HepG2 (cell line): ENCODE data around the gene RAC2. TPM values are rescaled to one million over a fixed set of nuclear protein-coding genes. Genes with fewer than 3 reads are reported as not detected.

Experiments used
- GTF2F1 ChIP-seq: fragments of 150-350 bp; IDR thresholded peaks from 2 replicates; pipeline ENCODE4 v1.6.1; 2014; ENCODE audit warnings: low read length
- GZF1 ChIP-seq: sonication (generic); formaldehyde crosslinking; IDR thresholded peaks from 2 replicates; pipeline ENCODE4 v1.5.1; 2020; ENCODE audit warnings: mild to moderate bottlenecking, missing genetic modification reagents
- POLR2AphosphoS5 ChIP-seq: IDR thresholded peaks from 2 replicates; pipeline ENCODE4 v1.6.1; 2012; ENCODE audit warnings: low read depth, low read length
- RXRB ChIP-seq: IDR thresholded peaks from 2 replicates; pipeline ENCODE4 v1.6.1; 2016; ENCODE audit warnings: borderline replicate concordance, missing genetic modification reagents, missing compliant biosample characterization
- SNAI1 ChIP-seq: sonication (generic); formaldehyde crosslinking; IDR thresholded peaks from 2 replicates; pipeline ENCODE4 v1.5.0; 2020; ENCODE audit warnings: mild to moderate bottlenecking, missing genetic modification reagents, borderline replicate concordance
- ZNF235 ChIP-seq: sonication (generic); formaldehyde crosslinking; IDR thresholded peaks from 2 replicates; pipeline ENCODE4 v1.8.1; 2023; ENCODE audit warnings: mild to moderate bottlenecking, missing genetic modification reagents, borderline replicate concordance
- ZNF496 ChIP-seq: sonication (generic); formaldehyde crosslinking; IDR thresholded peaks from 2 replicates; pipeline ENCODE4 v1.8.1; 2023; ENCODE audit warnings: mild to moderate bottlenecking, moderate library complexity, missing genetic modification reagents; ENCODE audit not compliant: insufficient replicate concordance
- ZNF709 ChIP-seq: sonication (generic); formaldehyde crosslinking; IDR thresholded peaks from 2 replicates; pipeline ENCODE4 v1.5.0; 2020; ENCODE audit warnings: mild to moderate bottlenecking, missing genetic modification reagents
- ZSCAN9 ChIP-seq: IDR thresholded peaks from 2 replicates; pipeline ENCODE4 v1.6.1; 2016; ENCODE audit warnings: borderline replicate concordance
- polyA plus RNA-seq, 8 experiments: library from polyadenylated mRNA; depleted of rRNA in 3 of 8; stranded (reverse) in 7 of 8; unstranded in 1 of 8; fragments of >200 nt; fragmentation: Illumina TruSeq in 4 of 8; extraction: Trizol in 4 of 8; gene quantifications; 2 replicates each; pipeline versions ENCODE4 v1.2.1 to v1.2.3, GENCODE V29; 2011 to 2016; ENCODE audit warnings: low read depth in 4 of 8, missing spikeins in 1 of 8, mixed read lengths in 1 of 8; ENCODE audit not compliant: insufficient read depth in 1 of 8
- total RNA-seq, 5 experiments: library from RNA; depleted of rRNA; stranded (reverse); fragments of >200 nt; fragmentation: Illumina TruSeq; extraction: Trizol; gene quantifications; 2 replicates each; pipeline ENCODE4 v1.2.3, GENCODE V29; 2016; ENCODE audit warnings: low read depth in 1 of 5
- TF ChIP-seq, protein P1 (sequence below): sonication (generic); formaldehyde crosslinking; IDR thresholded peaks from 2 replicates; pipeline ENCODE4 v1.5.0; 2020; ENCODE audit warnings: missing genetic modification reagents
- TF ChIP-seq, protein P2 (sequence below): sonication (generic); formaldehyde crosslinking; IDR thresholded peaks from 2 replicates; pipeline ENCODE4 v1.4.0; 2020; ENCODE audit warnings: missing genetic modification reagents
- TF ChIP-seq, protein P3 (sequence below): sonication (generic); formaldehyde crosslinking; IDR thresholded peaks from 2 replicates; pipeline ENCODE4 v1.5.0; 2020; ENCODE audit warnings: mild to moderate bottlenecking, missing genetic modification reagents, borderline replicate concordance
- TF ChIP-seq, protein P4 (sequence below): sonication (generic); formaldehyde crosslinking; IDR thresholded peaks from 2 replicates; pipeline ENCODE4 v1.5.0; 2020; ENCODE audit warnings: mild to moderate bottlenecking, missing genetic modification reagents, borderline replicate concordance
- TF ChIP-seq, protein P5 (sequence below): sonication (generic); formaldehyde crosslinking; IDR thresholded peaks from 2 replicates; pipeline ENCODE4 v1.4.0; 2020; ENCODE audit warnings: missing genetic modification reagents, low read depth, mild to moderate bottlenecking, borderline replicate concordance
- TF ChIP-seq, protein P6 (sequence below): sonication (generic); formaldehyde crosslinking; IDR thresholded peaks from 2 replicates; pipeline ENCODE4 v1.5.1; 2020; ENCODE audit warnings: mild to moderate bottlenecking, missing genetic modification reagents, moderate library complexity

RAC2 gene
- total and polyA plus RNA-seq, 2 of the 13 experiments (the other 11 are each of a cell fraction or from before 2014, with no cell fraction given) = 0.73 TPM; not detected in 1

DNA sequence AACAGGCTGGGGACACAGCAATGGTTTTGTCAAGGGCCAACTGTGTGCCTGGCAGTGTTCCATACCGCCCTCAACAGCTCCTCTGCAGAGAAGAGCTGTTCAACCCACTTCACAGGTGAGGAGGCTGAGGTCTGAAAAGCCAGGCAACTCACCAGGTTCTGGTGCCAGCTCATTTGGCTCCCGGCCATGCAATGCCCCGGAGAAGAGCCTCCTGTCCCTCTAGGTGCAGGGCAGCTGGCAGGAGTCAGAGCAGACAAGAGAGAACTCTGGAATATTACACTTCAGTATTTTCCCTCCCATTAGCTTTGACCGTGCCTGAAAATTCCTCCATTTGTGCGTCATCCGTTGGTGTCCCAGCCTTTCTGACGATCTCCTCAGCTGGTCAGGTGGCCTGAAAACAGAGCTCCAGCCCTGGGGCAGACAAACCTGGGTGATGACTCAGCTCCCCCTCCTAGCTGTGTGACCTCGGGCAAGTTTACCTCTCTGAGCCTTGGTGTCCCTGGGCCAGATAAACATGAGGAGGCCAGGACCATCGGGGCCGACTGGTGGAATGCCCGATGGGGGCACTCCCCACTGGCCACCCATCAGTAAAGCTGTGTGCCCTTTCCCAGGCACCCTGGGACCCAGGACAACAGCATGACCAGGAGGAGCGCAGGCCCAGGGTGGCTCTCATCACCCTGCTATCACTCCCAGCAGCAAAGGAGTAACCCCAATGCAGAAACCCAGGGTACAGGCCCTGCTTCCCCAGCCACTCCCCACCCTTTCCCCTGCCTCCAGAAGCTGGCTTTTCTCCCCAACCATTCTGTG, 46.4 kb downstream of the RAC2 start (continued):
- TF ChIP-seq, protein P1, sequence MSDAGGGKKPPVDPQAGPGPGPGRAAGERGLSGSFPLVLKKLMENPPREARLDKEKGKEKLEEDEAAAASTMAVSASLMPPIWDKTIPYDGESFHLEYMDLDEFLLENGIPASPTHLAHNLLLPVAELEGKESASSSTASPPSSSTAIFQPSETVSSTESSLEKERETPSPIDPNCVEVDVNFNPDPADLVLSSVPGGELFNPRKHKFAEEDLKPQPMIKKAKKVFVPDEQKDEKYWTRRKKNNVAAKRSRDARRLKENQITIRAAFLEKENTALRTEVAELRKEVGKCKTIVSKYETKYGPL = no peak
- TF ChIP-seq, protein P2, sequence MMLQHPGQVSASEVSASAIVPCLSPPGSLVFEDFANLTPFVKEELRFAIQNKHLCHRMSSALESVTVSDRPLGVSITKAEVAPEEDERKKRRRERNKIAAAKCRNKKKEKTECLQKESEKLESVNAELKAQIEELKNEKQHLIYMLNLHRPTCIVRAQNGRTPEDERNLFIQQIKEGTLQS (CRISPR knock-in tag) = peak; percentile 91
- no peak for TF ChIP-seq GTF2F1
- TF ChIP-seq SNAI1 (CRISPR knock-in tag) = no peak
- no peak; the same call in 1 of the 2 replicates for TF ChIP-seq ZNF709
- TF ChIP-seq RXRB (CRISPR knock-in tag) = no peak
- TF ChIP-seq, protein P3, sequence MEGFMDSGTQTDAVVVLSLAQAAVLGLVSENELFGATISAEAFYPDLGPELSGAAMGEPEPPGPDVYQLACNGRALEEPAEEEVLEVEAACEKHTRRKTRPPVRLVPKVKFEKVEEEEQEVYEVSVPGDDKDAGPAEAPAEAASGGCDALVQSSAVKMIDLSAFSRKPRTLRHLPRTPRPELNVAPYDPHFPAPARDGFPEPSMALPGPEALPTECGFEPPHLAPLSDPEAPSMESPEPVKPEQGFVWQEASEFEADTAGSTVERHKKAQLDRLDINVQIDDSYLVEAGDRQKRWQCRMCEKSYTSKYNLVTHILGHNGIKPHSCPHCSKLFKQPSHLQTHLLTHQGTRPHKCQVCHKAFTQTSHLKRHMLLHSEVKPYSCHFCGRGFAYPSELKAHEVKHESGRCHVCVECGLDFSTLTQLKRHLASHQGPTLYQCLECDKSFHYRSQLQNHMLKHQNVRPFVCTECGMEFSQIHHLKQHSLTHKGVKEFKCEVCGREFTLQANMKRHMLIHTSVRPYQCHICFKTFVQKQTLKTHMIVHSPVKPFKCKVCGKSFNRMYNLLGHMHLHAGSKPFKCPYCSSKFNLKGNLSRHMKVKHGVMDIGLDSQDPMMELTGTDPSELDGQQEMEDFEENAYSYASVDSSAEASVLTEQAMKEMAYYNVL (CRISPR knock-in tag) = peak; percentile 32; the same call in 1 of the 2 replicates
- no peak for TF ChIP-seq ZNF496 (CRISPR knock-in tag)
- TF ChIP-seq, protein P4, sequence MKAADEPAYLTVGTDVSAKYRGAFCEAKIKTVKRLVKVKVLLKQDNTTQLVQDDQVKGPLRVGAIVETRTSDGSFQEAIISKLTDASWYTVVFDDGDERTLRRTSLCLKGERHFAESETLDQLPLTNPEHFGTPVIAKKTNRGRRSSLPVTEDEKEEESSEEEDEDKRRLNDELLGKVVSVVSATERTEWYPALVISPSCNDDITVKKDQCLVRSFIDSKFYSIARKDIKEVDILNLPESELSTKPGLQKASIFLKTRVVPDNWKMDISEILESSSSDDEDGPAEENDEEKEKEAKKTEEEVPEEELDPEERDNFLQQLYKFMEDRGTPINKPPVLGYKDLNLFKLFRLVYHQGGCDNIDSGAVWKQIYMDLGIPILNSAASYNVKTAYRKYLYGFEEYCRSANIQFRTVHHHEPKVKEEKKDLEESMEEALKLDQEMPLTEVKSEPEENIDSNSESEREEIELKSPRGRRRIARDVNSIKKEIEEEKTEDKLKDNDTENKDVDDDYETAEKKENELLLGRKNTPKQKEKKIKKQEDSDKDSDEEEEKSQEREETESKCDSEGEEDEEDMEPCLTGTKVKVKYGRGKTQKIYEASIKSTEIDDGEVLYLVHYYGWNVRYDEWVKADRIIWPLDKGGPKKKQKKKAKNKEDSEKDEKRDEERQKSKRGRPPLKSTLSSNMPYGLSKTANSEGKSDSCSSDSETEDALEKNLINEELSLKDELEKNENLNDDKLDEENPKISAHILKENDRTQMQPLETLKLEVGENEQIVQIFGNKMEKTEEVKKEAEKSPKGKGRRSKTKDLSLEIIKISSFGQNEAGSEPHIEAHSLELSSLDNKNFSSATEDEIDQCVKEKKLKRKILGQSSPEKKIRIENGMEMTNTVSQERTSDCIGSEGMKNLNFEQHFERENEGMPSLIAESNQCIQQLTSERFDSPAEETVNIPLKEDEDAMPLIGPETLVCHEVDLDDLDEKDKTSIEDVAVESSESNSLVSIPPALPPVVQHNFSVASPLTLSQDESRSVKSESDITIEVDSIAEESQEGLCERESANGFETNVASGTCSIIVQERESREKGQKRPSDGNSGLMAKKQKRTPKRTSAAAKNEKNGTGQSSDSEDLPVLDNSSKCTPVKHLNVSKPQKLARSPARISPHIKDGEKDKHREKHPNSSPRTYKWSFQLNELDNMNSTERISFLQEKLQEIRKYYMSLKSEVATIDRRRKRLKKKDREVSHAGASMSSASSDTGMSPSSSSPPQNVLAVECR (CRISPR knock-in tag) = no peak; the same call in 1 of the 2 replicates
- TF ChIP-seq, protein P5, sequence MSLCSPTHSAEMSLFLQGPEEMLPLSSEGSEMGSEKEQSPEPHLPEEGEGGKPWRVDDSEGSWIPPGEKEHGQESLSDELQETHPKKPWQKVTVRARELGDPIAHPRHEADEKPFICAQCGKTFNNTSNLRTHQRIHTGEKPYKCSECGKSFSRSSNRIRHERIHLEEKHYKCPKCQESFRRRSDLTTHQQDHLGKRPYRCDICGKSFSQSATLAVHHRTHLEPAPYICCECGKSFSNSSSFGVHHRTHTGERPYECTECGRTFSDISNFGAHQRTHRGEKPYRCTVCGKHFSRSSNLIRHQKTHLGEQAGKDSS (CRISPR knock-in tag) = no peak
- no peak for TF ChIP-seq POLR2AphosphoS5
- TF ChIP-seq, protein P6, sequence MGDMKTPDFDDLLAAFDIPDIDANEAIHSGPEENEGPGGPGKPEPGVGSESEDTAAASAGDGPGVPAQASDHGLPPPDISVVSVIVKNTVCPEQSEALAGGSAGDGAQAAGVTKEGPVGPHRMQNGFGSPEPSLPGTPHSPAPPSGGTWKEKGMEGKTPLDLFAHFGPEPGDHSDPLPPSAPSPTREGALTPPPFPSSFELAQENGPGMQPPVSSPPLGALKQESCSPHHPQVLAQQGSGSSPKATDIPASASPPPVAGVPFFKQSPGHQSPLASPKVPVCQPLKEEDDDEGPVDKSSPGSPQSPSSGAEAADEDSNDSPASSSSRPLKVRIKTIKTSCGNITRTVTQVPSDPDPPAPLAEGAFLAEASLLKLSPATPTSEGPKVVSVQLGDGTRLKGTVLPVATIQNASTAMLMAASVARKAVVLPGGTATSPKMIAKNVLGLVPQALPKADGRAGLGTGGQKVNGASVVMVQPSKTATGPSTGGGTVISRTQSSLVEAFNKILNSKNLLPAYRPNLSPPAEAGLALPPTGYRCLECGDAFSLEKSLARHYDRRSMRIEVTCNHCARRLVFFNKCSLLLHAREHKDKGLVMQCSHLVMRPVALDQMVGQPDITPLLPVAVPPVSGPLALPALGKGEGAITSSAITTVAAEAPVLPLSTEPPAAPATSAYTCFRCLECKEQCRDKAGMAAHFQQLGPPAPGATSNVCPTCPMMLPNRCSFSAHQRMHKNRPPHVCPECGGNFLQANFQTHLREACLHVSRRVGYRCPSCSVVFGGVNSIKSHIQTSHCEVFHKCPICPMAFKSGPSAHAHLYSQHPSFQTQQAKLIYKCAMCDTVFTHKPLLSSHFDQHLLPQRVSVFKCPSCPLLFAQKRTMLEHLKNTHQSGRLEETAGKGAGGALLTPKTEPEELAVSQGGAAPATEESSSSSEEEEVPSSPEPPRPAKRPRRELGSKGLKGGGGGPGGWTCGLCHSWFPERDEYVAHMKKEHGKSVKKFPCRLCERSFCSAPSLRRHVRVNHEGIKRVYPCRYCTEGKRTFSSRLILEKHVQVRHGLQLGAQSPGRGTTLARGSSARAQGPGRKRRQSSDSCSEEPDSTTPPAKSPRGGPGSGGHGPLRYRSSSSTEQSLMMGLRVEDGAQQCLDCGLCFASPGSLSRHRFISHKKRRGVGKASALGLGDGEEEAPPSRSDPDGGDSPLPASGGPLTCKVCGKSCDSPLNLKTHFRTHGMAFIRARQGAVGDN = peak; percentile 12; the same call in 1 of the 2 replicates
- TF ChIP-seq ZSCAN9 = no peak
- TF ChIP-seq ZNF235 = no peak
- TF ChIP-seq GZF1 (CRISPR knock-in tag) = no peak
